ENCODE results near the gene UBAP2.

DNA sequence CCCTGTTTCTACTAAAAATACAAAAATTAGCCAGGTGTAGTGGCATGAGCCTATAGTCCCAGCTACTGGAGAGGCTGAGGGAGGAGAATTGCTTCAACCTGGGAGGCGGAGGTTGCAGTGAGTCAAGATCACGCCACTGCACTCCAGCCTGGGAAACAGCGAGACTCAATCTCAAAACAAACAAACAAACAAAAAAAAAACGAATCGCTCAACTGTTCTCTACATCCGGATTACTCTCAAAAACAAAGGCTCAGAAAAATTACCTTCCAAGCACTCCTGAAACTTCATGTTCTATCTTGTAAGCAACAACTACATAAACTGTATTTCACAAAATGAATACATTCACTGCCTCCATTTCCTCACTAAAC is 14.0 kb downstream of the UBAP2 start:
- TF ChIP-seq, protein P1, sequence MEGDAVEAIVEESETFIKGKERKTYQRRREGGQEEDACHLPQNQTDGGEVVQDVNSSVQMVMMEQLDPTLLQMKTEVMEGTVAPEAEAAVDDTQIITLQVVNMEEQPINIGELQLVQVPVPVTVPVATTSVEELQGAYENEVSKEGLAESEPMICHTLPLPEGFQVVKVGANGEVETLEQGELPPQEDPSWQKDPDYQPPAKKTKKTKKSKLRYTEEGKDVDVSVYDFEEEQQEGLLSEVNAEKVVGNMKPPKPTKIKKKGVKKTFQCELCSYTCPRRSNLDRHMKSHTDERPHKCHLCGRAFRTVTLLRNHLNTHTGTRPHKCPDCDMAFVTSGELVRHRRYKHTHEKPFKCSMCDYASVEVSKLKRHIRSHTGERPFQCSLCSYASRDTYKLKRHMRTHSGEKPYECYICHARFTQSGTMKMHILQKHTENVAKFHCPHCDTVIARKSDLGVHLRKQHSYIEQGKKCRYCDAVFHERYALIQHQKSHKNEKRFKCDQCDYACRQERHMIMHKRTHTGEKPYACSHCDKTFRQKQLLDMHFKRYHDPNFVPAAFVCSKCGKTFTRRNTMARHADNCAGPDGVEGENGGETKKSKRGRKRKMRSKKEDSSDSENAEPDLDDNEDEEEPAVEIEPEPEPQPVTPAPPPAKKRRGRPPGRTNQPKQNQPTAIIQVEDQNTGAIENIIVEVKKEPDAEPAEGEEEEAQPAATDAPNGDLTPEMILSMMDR (IDR thresholded peaks at IDR 0.05; ENCODE audit: insufficient read depth, low read depth, low read length), result no peak
- no peak for TF ChIP-seq EZH2 (IDR thresholded peaks at IDR 0.05; ENCODE audit: insufficient read depth, low read length)

All from astrocyte (in vitro differentiated cells and primary cell).